H1 (cell line): Measurements from ENCODE around the gene DAZAP1. TPM values are rescaled to one million over a fixed set of nuclear protein-coding genes. Genes with fewer than 3 reads are reported as not detected.

ENCODE experiments used
- CTCF ChIA-PET: fragments of 300-600 bp; sonication (Branson Sonifier 250); formaldehyde crosslinking; loops from one replicate; lab custom pipeline; 2021; ENCODE audit not compliant: partially characterized antibody; lab: Charles Lee
- POLR2A ChIA-PET: fragments of 300-600 bp; sonication (Branson Sonifier 250); formaldehyde crosslinking; loops from one replicate; lab custom pipeline; 2021; ENCODE audit warnings: inconsistent platforms; ENCODE audit not compliant: partially characterized antibody; lab: Charles Lee
- DNase-seq, 2 experiments: peaks; one replicate each; pipeline versions ENCODE4 v3.0.0 to v3.0.0-alpha.2; 2010 to 2022; ENCODE audit warnings: low spot score in 2 of 2, low read depth in 1 of 2, mixed read lengths in 1 of 2
- FAIRE-seq: peaks from 2 replicates; lab custom pipeline; 2011; peaks lifted over from hg19 to GRCh38; lab: Jason Lieb, UNC
- H2AFZ ChIP-seq: 2 replicates; pipeline ENCODE4 v1.8.1; 2012; ENCODE audit warnings: low read length, inconsistent platforms
- H2AK5ac ChIP-seq: 2 replicates; pipeline ENCODE4 v1.6.1; 2013; ENCODE audit warnings: low read depth, low read length
- H2BK120ac ChIP-seq: replicated peaks from 2 replicates; pipeline ENCODE3; 2013; ENCODE audit warnings: low read depth, low read length, inconsistent platforms
- H2BK12ac ChIP-seq: 2 replicates; pipeline ENCODE4 v1.6.1; 2013; ENCODE audit warnings: low read depth, low read length
- H2BK15ac ChIP-seq: 2 replicates; pipeline ENCODE4 v1.6.1; 2013; ENCODE audit warnings: low read length
- H2BK20ac ChIP-seq: 2 replicates; pipeline ENCODE4 v1.6.1; 2013; ENCODE audit warnings: low read length
- H2BK5ac ChIP-seq: 2 replicates; pipeline ENCODE4 v1.6.1; 2013; ENCODE audit warnings: low read depth, low read length
- H3K14ac ChIP-seq: 2 replicates; pipeline ENCODE4 v1.6.1; 2013; ENCODE audit warnings: inconsistent platforms; ENCODE audit not compliant: insufficient read length
- H3K18ac ChIP-seq: 2 replicates; pipeline ENCODE4 v1.6.1; 2013; ENCODE audit warnings: low read length; ENCODE audit errors: extremely low read depth
- H3K23ac ChIP-seq: 2 replicates; pipeline ENCODE4 v1.6.1; 2013; ENCODE audit warnings: inconsistent platforms; ENCODE audit not compliant: insufficient read length
- H3K23me2 ChIP-seq: 2 replicates; pipeline ENCODE4 v1.6.1; 2013; ENCODE audit warnings: low read depth, low read length
- H3K27ac ChIP-seq: 2 replicates; pipeline ENCODE4 v1.6.1; 2011; ENCODE audit warnings: low read depth, low read length, inconsistent platforms
- H3K27me3 ChIP-seq, 4 experiments: replicated peaks in 1 of 4; 1 replicate in 1 of 4; 2 replicates in 3 of 4; pipeline versions ENCODE4 v1.6.1 to v1.8.1; 2011 to 2013; ENCODE audit warnings: low read length in 3 of 4, mild to moderate bottlenecking in 3 of 4, inconsistent platforms in 2 of 4, mixed read lengths in 2 of 4, moderate library complexity in 1 of 4; ENCODE audit not compliant: control insufficient read depth in 3 of 4, insufficient read depth in 3 of 4; ENCODE audit errors: extremely low read depth in 1 of 4
- H3K36me3 ChIP-seq, 4 experiments: 2 replicates each; pipeline versions ENCODE4 v1.6.1 to v1.8.1; 2011 to 2013; ENCODE audit warnings: mild to moderate bottlenecking in 4 of 4, low read length in 3 of 4, moderate library complexity in 2 of 4, control low read depth in 1 of 4, inconsistent platforms in 1 of 4; ENCODE audit not compliant: insufficient read depth in 4 of 4, control insufficient read depth in 2 of 4
- H3K4ac ChIP-seq: replicated peaks from 2 replicates; pipeline ENCODE3; 2013; ENCODE audit warnings: low read length, low read depth, mixed read lengths, inconsistent platforms; ENCODE audit not compliant: insufficient read length
- H3K4me1 ChIP-seq, 4 experiments: replicated peaks in 1 of 4; 1 replicate in 1 of 4; 2 replicates in 3 of 4; pipeline versions ENCODE4 v1.6.1 to v1.8.1; 2011 to 2013; ENCODE audit warnings: low read length in 3 of 4, inconsistent platforms in 2 of 4, mixed read lengths in 1 of 4; ENCODE audit not compliant: insufficient read depth in 4 of 4, control insufficient read depth in 3 of 4
- H3K4me2 ChIP-seq, 2 experiments: 2 replicates each; pipeline versions ENCODE4 v1.6.1 to v1.8.1; 2011 to 2013; ENCODE audit warnings: low read depth in 2 of 2, low read length in 2 of 2, control low read depth in 1 of 2, inconsistent platforms in 1 of 2, mild to moderate bottlenecking in 1 of 2; ENCODE audit not compliant: insufficient read depth in 1 of 2
- H3K4me3 ChIP-seq, 4 experiments: fragments of 200-600, 300-600 bp in 1 of 4; sonication (generic), shearing (Covaris generic), sonication (Bioruptor Twin) in 1 of 4; 2 replicates each; pipeline versions ENCODE4 v1.5.1 to v1.8.1; 2011 to 2016; ENCODE audit warnings: low read length in 4 of 4, low read depth in 3 of 4, control low read depth in 2 of 4, inconsistent platforms in 2 of 4, mild to moderate bottlenecking in 2 of 4, mixed read lengths in 1 of 4, moderate library complexity in 1 of 4; ENCODE audit not compliant: insufficient read depth in 2 of 4; ENCODE audit errors: extremely low read depth in 1 of 4
- H3K56ac ChIP-seq: replicated peaks from 2 replicates; pipeline ENCODE3; 2013; ENCODE audit warnings: low read depth, mild to moderate bottlenecking, mixed read lengths, low read length, inconsistent platforms; ENCODE audit not compliant: insufficient read length
- H3K79me1 ChIP-seq: 2 replicates; pipeline ENCODE4 v1.6.1; 2013; ENCODE audit warnings: low read depth, low read length, control low read depth
- H3K79me2 ChIP-seq, 2 experiments: 2 replicates each; pipeline versions ENCODE4 v1.6.1 to v1.8.1; 2012 to 2013; ENCODE audit warnings: low read length in 2 of 2, mild to moderate bottlenecking in 2 of 2, inconsistent platforms in 1 of 2; ENCODE audit not compliant: insufficient read depth in 2 of 2, control insufficient read depth in 1 of 2
- H3K9ac ChIP-seq, 4 experiments: replicated peaks in 1 of 4; 1 replicate in 1 of 4; 2 replicates in 3 of 4; pipeline versions ENCODE4 v1.6.1 to v1.8.1; 2011 to 2013; ENCODE audit warnings: low read depth in 3 of 4, low read length in 3 of 4, control low read depth in 2 of 4, mild to moderate bottlenecking in 2 of 4, moderate library complexity in 2 of 4, inconsistent platforms in 1 of 4; ENCODE audit errors: extremely low read depth in 1 of 4
- H3K9me3 ChIP-seq, 2 experiments: 2 replicates each; pipeline versions ENCODE4 v1.6.1 to v1.8.1; 2012 to 2013; ENCODE audit warnings: mild to moderate bottlenecking in 2 of 2, moderate library complexity in 2 of 2, control low read depth in 1 of 2, inconsistent platforms in 1 of 2, low read depth in 1 of 2, low read length in 1 of 2, mixed read lengths in 1 of 2; ENCODE audit not compliant: insufficient read depth in 2 of 2
- H4K20me1 ChIP-seq, 2 experiments: replicated peaks in 1 of 2; 2 replicates each; pipeline versions ENCODE3 to v1.8.1; 2011 to 2013; ENCODE audit warnings: inconsistent platforms in 2 of 2, low read length in 2 of 2, mild to moderate bottlenecking in 1 of 2; ENCODE audit not compliant: insufficient read depth in 2 of 2, control insufficient read depth in 1 of 2
- H4K5ac ChIP-seq: 2 replicates; pipeline ENCODE4 v1.6.1; 2013; ENCODE audit warnings: low read length, low read depth, mixed read lengths, inconsistent platforms; ENCODE audit not compliant: insufficient read length
- H4K8ac ChIP-seq: 2 replicates; pipeline ENCODE4 v1.8.0; 2013; ENCODE audit warnings: mild to moderate bottlenecking, moderate library complexity, low read length, inconsistent platforms; ENCODE audit not compliant: insufficient read depth; ENCODE audit errors: extremely low read depth
- H4K91ac ChIP-seq: replicated peaks from 2 replicates; pipeline ENCODE3; 2013; ENCODE audit warnings: low read length, mixed read lengths, inconsistent platforms; ENCODE audit not compliant: insufficient read length
- ASH2L ChIP-seq: fragments of 200-600, 300-600 bp; sonication (generic); IDR thresholded peaks from one replicate; pipeline ENCODE4 v1.7.1; 2017; ENCODE audit warnings: low read length
- MAX ChIP-seq: IDR thresholded peaks from 2 replicates; pipeline ENCODE4 v1.6.1; 2012; ENCODE audit warnings: inconsistent platforms
- TCF12 ChIP-seq: IDR thresholded peaks from 2 replicates; pipeline ENCODE4 v1.6.1; 2011; ENCODE audit warnings: low read depth, mild to moderate bottlenecking, low read length
- WGBS, 2 experiments: shearing (Covaris generic) in 1 of 2; methylation state at CpG; one replicate each; pipeline versions ENCODE4 v1.1.6 to v1.1.7; 2013 to 2015; ENCODE audit warnings: low lambda C conversion rate in 2 of 2, mixed read lengths in 2 of 2, inconsistent platforms in 1 of 2, low coverage in 1 of 2, missing lambda C conversion rate in 1 of 2; ENCODE audit not compliant: insufficient replicate concordance in 2 of 2, insufficient coverage in 1 of 2, insufficient read length in 1 of 2; ENCODE audit errors: extremely low coverage in 1 of 2, missing lambda C conversion rate in 1 of 2; 5-methylcytosine and 5-hydroxymethylcytosine counted together
- polyA plus RNA-seq, 7 experiments: library from polyadenylated mRNA; depleted of rRNA in 3 of 7; stranded (reverse) in 5 of 7; unstranded in 2 of 7; fragments of >200 nt in 5 of 7; fragments of 200-250 nt in 2 of 7; gene quantifications; 1 replicate in 5 of 7; 2 replicates in 1 of 7; 4 replicates in 1 of 7; pipeline versions ENCODE4 v1.2.1 to v1.2.3, GENCODE V29; 2011 to 2013; ENCODE audit warnings: missing spikeins in 2 of 7, mixed read lengths in 2 of 7
- total RNA-seq: library from RNA; stranded (reverse); fragmentation: NEBNext Ultra II Directional; extraction: Animal tissue kit (Norgen Biotek cat#: 25700); gene quantifications from 2 replicates; pipeline ENCODE4 v1.2.1, GENCODE V29; 2021

Gene DAZAP1
- total and polyA plus RNA-seq, 2 of the 8 experiments (the other 6 are each of a cell fraction or from before 2014, with no cell fraction given) = 79.6 to 341 TPM

GRCh38 chr19:1366899-1367870 lies 40.2 kb upstream of the DAZAP1 start:
- DNase-seq (no peak), FAIRE-seq (no peak)
- Histone ChIP-seq H3K4ac (no peak overlapping the region), H3K56ac (no peak overlapping the region), H3K23ac (no peak overlapping the region), H3K9ac (no peak overlapping the region), H2BK12ac (no peak overlapping the region), H2AFZ (no peak overlapping the region), H2AK5ac (no peak overlapping the region), H2BK15ac (no peak overlapping the region), H3K18ac (no peak overlapping the region), H3K36me3 (peaks cover 22 to 62% (median 47%) of the 10 kb centered on the region in 4 experiments), H4K20me1 (peaks cover 0 to 14% of the 10 kb centered on the region in 2 experiments), H4K5ac (no peak overlapping the region), H4K91ac (no peak overlapping the region), H3K27me3 (no peaks in the 10 kb centered on the region), H2BK20ac (no peak overlapping the region), H3K14ac (no peak overlapping the region), H3K27ac (no peak overlapping the region), H3K79me1 (peaks cover 4% of the 10 kb centered on the region; the same call in 1 of the 2 replicates), H4K8ac (peak overlapping the region; percentile 4; the same call in 1 of the 2 replicates), H3K4me2 (no peak overlapping the region), H3K4me3 (no peak overlapping the region), H3K4me1 (no peaks in the 10 kb centered on the region), H2BK5ac (no peak overlapping the region), H3K23me2 (no peaks in the 10 kb centered on the region), H3K79me2 (no peaks in the 10 kb centered on the region; a peak in 1 of 4 replicates), H3K9me3 (no peaks in the 10 kb centered on the region), H2BK120ac (no peak overlapping the region)
- POLR2A ChIA-PET = interaction anchor here (0.9 to 1.0 kb wide), 2 partner anchors 31 to 98 kb away, joined by 3 to 4 read pairs; partner anchors contain the start of gene CIRBP
- TF ChIP-seq ASH2L = no peak
- TF ChIP-seq MAX = no peak
- no peak for TF ChIP-seq TCF12
- 96% methylated on average over 35 of the region's 35 CpGs; no CpG with 5 or more reads in 1 of the 2 experiments for WGBS, 2 experiments
- CTCF ChIA-PET = interaction anchor here (0.7 to 1.3 kb wide), 4 partner anchors 8 to 144 kb away, joined by 3 to 4 read pairs (median 3); no protein-coding TSS in a partner anchor
